ENCODE results near the gene DNAH8.

DNAH8 gene

DNA sequence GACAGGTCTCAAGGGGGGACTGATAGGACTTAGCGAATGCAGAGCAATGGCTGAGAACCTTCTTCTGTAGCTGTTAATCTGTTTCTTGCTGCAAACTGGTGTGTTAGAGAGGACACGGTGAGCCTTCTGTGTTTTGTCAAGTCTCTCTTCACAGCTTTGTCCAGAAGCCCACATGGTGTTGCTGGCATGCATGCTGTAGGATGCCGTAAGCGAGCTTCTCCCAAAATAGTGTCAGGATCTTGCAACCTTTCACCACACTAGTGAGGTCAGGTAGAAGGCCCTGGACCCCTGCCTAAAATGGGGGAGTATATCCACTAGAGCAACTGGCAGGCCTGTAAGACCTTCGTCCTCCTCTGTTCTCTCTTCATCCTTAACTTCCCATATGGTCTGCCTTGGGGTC is 281.6 kb downstream of the DNAH8 start:
- H3K4me3 ChIP-seq = no peak overlapping the region
- no peaks in the 10 kb centered on the region for H3K36me3 ChIP-seq
- no peak overlapping the region for H3K4me2 ChIP-seq
- no peaks in the 10 kb centered on the region for H3K9me3 ChIP-seq
- H3K27ac ChIP-seq = no peak overlapping the region
- H3K4me1 ChIP-seq = no peaks in the 10 kb centered on the region
- TF ChIP-seq Cebpa-rat (IDR thresholded peaks at IDR 0.05) = no peak
- no peak overlapping the region for H3K9ac ChIP-seq
- H4K20me1 ChIP-seq = no peaks in the 10 kb centered on the region
- H3K27me3 ChIP-seq = no peaks in the 10 kb centered on the region

- no peak overlapping the region for H3K4me3 ChIP-seq
- no peak for TF ChIP-seq Cebpa-rat (IDR thresholded peaks at IDR 0.05)
- H3K27ac ChIP-seq = no peak overlapping the region
- H3K36me3 ChIP-seq = no peaks in the 10 kb centered on the region
- no peak overlapping the region for H3K4me2 ChIP-seq
- no peaks in the 10 kb centered on the region for H3K27me3 ChIP-seq
- no peaks in the 10 kb centered on the region for H4K20me1 ChIP-seq
- no peaks in the 10 kb centered on the region for H3K9me3 ChIP-seq
- no peak overlapping the region for H3K9ac ChIP-seq
- no peaks in the 10 kb centered on the region for H3K4me1 ChIP-seq
These were observed 282.1 kb downstream of the DNAH8 start for GRCh38 chr6:38997128-38997761.

- no peak overlapping the region for H3K4me2 ChIP-seq
- TF ChIP-seq Cebpa-rat (IDR thresholded peaks at IDR 0.05) = no peak
- no peak overlapping the region for H3K4me3 ChIP-seq
- H3K36me3 ChIP-seq = no peaks in the 10 kb centered on the region
- H4K20me1 ChIP-seq = no peaks in the 10 kb centered on the region
- H3K27ac ChIP-seq = no peak overlapping the region
- H3K4me1 ChIP-seq = no peaks in the 10 kb centered on the region
- no peaks in the 10 kb centered on the region for H3K9me3 ChIP-seq
- no peak overlapping the region for H3K9ac ChIP-seq
- no peaks in the 10 kb centered on the region for H3K27me3 ChIP-seq
These were observed 288.0 kb downstream of the DNAH8 start for GRCh38 chr6:39003072-39003471.

- no peaks in the 10 kb centered on the region for H3K36me3 ChIP-seq
- H3K27ac ChIP-seq = no peak overlapping the region
- no peak overlapping the region for H3K9ac ChIP-seq
- H4K20me1 ChIP-seq = no peaks in the 10 kb centered on the region
- H3K4me1 ChIP-seq = no peaks in the 10 kb centered on the region
- H3K9me3 ChIP-seq = no peaks in the 10 kb centered on the region
- no peaks in the 10 kb centered on the region for H3K27me3 ChIP-seq
- no peak for TF ChIP-seq Cebpa-rat (IDR thresholded peaks at IDR 0.05)
- H3K4me3 ChIP-seq = no peak overlapping the region
- H3K4me2 ChIP-seq = no peak overlapping the region
These were observed 288.4 kb downstream of the DNAH8 start for GRCh38 chr6:39003492-39003891.

DNA sequence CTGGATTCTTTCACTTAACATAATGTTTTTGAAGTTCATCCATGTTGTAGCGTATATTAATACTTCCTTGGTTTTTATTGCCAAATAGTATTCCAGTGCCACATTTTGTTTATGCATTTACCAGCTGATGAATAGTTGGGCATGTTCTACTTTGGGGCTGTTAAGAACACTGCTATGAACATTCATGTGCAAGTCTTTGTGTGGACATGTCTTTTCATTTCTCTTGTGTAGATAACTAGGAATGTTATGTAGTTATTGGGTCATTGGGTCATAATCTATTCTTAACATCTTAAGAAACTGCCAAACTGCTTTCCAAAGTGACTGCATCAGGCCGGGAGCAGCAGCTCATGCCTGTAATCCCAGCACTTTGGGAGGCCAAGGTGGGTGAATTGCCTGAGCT is 289.7 kb downstream of the DNAH8 start:
- Histone ChIP-seq H3K4me1 (no peaks in the 10 kb centered on the region), H3K27ac (no peak overlapping the region), H3K36me3 (no peaks in the 10 kb centered on the region), H3K9ac (no peak overlapping the region), H3K9me3 (no peaks in the 10 kb centered on the region), H3K27me3 (no peaks in the 10 kb centered on the region), H4K20me1 (no peaks in the 10 kb centered on the region), H3K4me3 (no peak overlapping the region), H3K4me2 (no peak overlapping the region)
- no peak for TF ChIP-seq Cebpa-rat (IDR thresholded peaks at IDR 0.05)

GRCh38 chr6:39005774-39006173 is 290.7 kb downstream of the DNAH8 start:
- Histone ChIP-seq H3K36me3 (no peaks in the 10 kb centered on the region), H3K9ac (no peak overlapping the region), H3K27ac (no peak overlapping the region), H3K4me3 (no peak overlapping the region), H4K20me1 (no peaks in the 10 kb centered on the region), H3K27me3 (no peaks in the 10 kb centered on the region), H3K9me3 (no peaks in the 10 kb centered on the region), H3K4me2 (no peak overlapping the region; the same call in 1 of the 2 replicates), H3K4me1 (no peaks in the 10 kb centered on the region)
- no peak for TF ChIP-seq Cebpa-rat (IDR thresholded peaks at IDR 0.05)

DNA sequence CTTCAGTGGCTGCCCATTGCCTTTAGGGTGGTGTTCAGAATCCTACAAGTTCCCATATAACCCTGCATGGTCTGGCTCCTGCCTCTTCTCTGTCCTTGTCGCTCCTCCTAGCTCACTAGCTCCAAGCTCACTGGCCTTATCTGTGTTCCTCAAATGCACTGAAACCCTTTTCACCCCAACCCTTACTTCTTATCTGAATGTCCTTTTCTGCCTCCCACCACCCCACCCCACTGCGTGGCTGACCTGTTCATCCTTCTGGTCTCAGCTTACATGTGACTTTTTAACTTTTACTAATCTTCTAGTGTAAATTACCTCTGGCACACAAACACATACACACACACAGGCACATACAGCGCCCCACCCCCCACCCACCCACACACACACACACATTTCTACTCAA is 292.5 kb downstream of the DNAH8 start:
- TF ChIP-seq Cebpa-rat (IDR thresholded peaks at IDR 0.05) = no peak
- Histone ChIP-seq H3K4me1 (no peaks in the 10 kb centered on the region), H3K36me3 (no peaks in the 10 kb centered on the region), H3K27me3 (no peaks in the 10 kb centered on the region), H3K4me3 (no peak overlapping the region), H3K4me2 (no peak overlapping the region), H3K27ac (no peak overlapping the region), H4K20me1 (no peaks in the 10 kb centered on the region), H3K9ac (no peak overlapping the region), H3K9me3 (no peaks in the 10 kb centered on the region)

- Histone ChIP-seq H3K27me3 (no peaks in the 10 kb centered on the region), H3K9ac (no peak overlapping the region), H3K27ac (no peak overlapping the region), H3K4me1 (no peaks in the 10 kb centered on the region), H3K36me3 (no peaks in the 10 kb centered on the region), H3K9me3 (no peaks in the 10 kb centered on the region), H4K20me1 (no peaks in the 10 kb centered on the region), H3K4me3 (no peak overlapping the region), H3K4me2 (no peak overlapping the region)
- no peak for TF ChIP-seq Cebpa-rat (IDR thresholded peaks at IDR 0.05)
These were observed 293.6 kb downstream of the DNAH8 start for GRCh38 chr6:39008737-39009136.

GRCh38 chr6:39009476-39009875 is 294.4 kb downstream of the DNAH8 start:
- H3K4me1 ChIP-seq = no peaks in the 10 kb centered on the region
- H3K36me3 ChIP-seq = no peaks in the 10 kb centered on the region
- H3K27ac ChIP-seq = no peak overlapping the region
- H3K4me2 ChIP-seq = no peak overlapping the region
- H4K20me1 ChIP-seq = no peaks in the 10 kb centered on the region
- H3K9ac ChIP-seq = no peak overlapping the region
- H3K4me3 ChIP-seq = no peak overlapping the region
- no peaks in the 10 kb centered on the region for H3K27me3 ChIP-seq
- TF ChIP-seq Cebpa-rat (IDR thresholded peaks at IDR 0.05) = no peak
- H3K9me3 ChIP-seq = no peaks in the 10 kb centered on the region

GRCh38 chr6:39016839-39017546 is 301.9 kb downstream of the DNAH8 start:
- no peaks in the 10 kb centered on the region for H3K27me3 ChIP-seq
- no peak overlapping the region for H3K4me2 ChIP-seq
- H3K36me3 ChIP-seq = no peaks in the 10 kb centered on the region
- TF ChIP-seq Cebpa-rat (IDR thresholded peaks at IDR 0.05) = no peak
- H3K9ac ChIP-seq = no peak overlapping the region
- no peaks in the 10 kb centered on the region for H3K9me3 ChIP-seq
- no peaks in the 10 kb centered on the region for H4K20me1 ChIP-seq
- no peak overlapping the region for H3K27ac ChIP-seq
- H3K4me1 ChIP-seq = peaks cover 5% of the 10 kb centered on the region
- no peak overlapping the region for H3K4me3 ChIP-seq

Measured in BLaER1 (cell line).